ENCODE results near the gene CDCP1.
"Not testable (repeated sequence)": the region's sequence is repeated elsewhere in the genome, so short reads cannot be mapped to it uniquely, and the experiment has no call there.

DNA sequence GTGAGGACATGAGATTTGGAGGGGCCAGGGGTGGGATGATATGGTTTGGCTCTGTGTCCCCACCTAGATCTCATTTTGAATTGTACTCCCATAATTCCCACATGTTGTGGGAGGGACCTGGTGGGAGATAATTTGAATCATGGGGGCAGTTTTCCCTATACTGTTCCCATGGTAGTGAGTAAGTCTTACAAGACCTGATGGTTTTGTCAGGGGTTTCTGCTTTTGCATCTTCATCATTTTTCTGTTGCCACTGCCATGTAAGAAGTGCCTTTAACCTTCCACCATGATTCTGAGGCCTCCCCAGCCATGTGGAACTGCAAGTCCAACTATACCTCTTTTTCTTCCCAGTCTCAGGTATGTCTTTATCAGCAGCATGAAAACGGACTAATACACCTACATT lies 67.9 kb downstream of the CDCP1 start:
- TF ChIP-seq EZH2 (IDR thresholded peaks at IDR 0.05; ENCODE audit: borderline replicate concordance, low read depth, low read length, poor library complexity, severe bottlenecking): not testable (repeated sequence)
- TF ChIP-seq, protein P1, sequence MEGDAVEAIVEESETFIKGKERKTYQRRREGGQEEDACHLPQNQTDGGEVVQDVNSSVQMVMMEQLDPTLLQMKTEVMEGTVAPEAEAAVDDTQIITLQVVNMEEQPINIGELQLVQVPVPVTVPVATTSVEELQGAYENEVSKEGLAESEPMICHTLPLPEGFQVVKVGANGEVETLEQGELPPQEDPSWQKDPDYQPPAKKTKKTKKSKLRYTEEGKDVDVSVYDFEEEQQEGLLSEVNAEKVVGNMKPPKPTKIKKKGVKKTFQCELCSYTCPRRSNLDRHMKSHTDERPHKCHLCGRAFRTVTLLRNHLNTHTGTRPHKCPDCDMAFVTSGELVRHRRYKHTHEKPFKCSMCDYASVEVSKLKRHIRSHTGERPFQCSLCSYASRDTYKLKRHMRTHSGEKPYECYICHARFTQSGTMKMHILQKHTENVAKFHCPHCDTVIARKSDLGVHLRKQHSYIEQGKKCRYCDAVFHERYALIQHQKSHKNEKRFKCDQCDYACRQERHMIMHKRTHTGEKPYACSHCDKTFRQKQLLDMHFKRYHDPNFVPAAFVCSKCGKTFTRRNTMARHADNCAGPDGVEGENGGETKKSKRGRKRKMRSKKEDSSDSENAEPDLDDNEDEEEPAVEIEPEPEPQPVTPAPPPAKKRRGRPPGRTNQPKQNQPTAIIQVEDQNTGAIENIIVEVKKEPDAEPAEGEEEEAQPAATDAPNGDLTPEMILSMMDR (conservative IDR thresholded peaks at IDR 0.05; ENCODE audit: low read depth, low read length): not testable (repeated sequence)
